ENCODE data around the gene ZFAND2B.
A peak's percentile ranks its signal among the peaks of the same experiment; 100 is the strongest.

Gene ZFAND2B

GRCh38 chr2:219206328-219207133, at the start of gene ZFAND2B:
TSS of gene ZFAND2B (plus strand) at chr2:219206782. CDS start at chr2:219206988, 206 bp downstream.
- DNase-seq (ENCODE audit: insufficient read length, low spot score) (peak; percentile 96), FAIRE-seq (peak; percentile 69)

- FAIRE-seq (no peak), DNase-seq (ENCODE audit: insufficient read length, low spot score) (no peak)
These were observed 49.2 kb upstream of the ZFAND2B start for GRCh38 chr2:219157396-219157795.

GRCh38 chr2:219158025-219158424, 48.6 kb upstream of the ZFAND2B start:
- no peak for FAIRE-seq
- DNase-seq (ENCODE audit: insufficient read length, low spot score): no peak

- FAIRE-seq: no peak
- no peak for DNase-seq (ENCODE audit: insufficient read length, low spot score)
These were observed 48.0 kb upstream of the ZFAND2B start for GRCh38 chr2:219158586-219158985.

- FAIRE-seq (no peak), DNase-seq (ENCODE audit: insufficient read length, low spot score) (no peak)
These were observed 46.8 kb upstream of the ZFAND2B start for GRCh38 chr2:219159771-219160185.

- FAIRE-seq: no peak
- DNase-seq (ENCODE audit: insufficient read length, low spot score): peak; percentile 91
These were observed 46.2 kb upstream of the ZFAND2B start, which contains the start of gene NHEJ1 for GRCh38 chr2:219160186-219161017. TSS of gene NHEJ1 (minus strand) at chr2:219160815. CDS start at chr2:219158362, 2,453 bp downstream.

GRCh38 chr2:219161097-219161496, 45.5 kb upstream of the ZFAND2B start:
- DNase-seq (ENCODE audit: insufficient read length, low spot score) (no peak), FAIRE-seq (no peak)

- no peak for DNase-seq (ENCODE audit: insufficient read length, low spot score)
- FAIRE-seq: no peak
These were observed 43.4 kb upstream of the ZFAND2B start for GRCh38 chr2:219163156-219163555.

- FAIRE-seq: no peak
These were observed 41.3 kb upstream of the ZFAND2B start for GRCh38 chr2:219165058-219165911.

GRCh38 chr2:219167997-219168396, 38.6 kb upstream of the ZFAND2B start:
- DNase-seq (ENCODE audit: insufficient read length, low spot score): no peak
- no peak for FAIRE-seq

More at GRCh38 chr2:219165058-219165911, 41.3 kb upstream of the ZFAND2B start:
- DNase-seq (ENCODE audit: insufficient read length, low spot score): no peak

- no peak for DNase-seq (ENCODE audit: insufficient read length, low spot score)
- no peak for FAIRE-seq
These were observed 38.1 kb upstream of the ZFAND2B start for GRCh38 chr2:219168526-219168925.

- DNase-seq (ENCODE audit: insufficient read length, low spot score) (no peak), FAIRE-seq (no peak)
These were observed 37.6 kb upstream of the ZFAND2B start for GRCh38 chr2:219168932-219169331.

GRCh38 chr2:219169930-219170654, 36.5 kb upstream of the ZFAND2B start, which contains the start of gene SLC23A3:
TSS of gene SLC23A3 (minus strand) at chr2:219170029. CDS start at chr2:219169984, 45 bp downstream.
- DNase-seq (ENCODE audit: insufficient read length, low spot score): no peak
- no peak for FAIRE-seq

GRCh38 chr2:219171231-219171651, 35.3 kb upstream of the ZFAND2B start:
- peak; percentile 20 for FAIRE-seq
- peak; percentile 65 for DNase-seq (ENCODE audit: insufficient read length, low spot score)

- FAIRE-seq: no peak
- no peak for DNase-seq (ENCODE audit: insufficient read length, low spot score)
These were observed 34.1 kb upstream of the ZFAND2B start for GRCh38 chr2:219172231-219173154.

- FAIRE-seq: no peak
- no peak for DNase-seq (ENCODE audit: insufficient read length, low spot score)
These were observed 33.4 kb upstream of the ZFAND2B start for GRCh38 chr2:219173176-219173575.

GRCh38 chr2:219174146-219174545, 32.4 kb upstream of the ZFAND2B start:
- DNase-seq (ENCODE audit: insufficient read length, low spot score): no peak
- no peak for FAIRE-seq

GRCh38 chr2:219174801-219175200, 31.8 kb upstream of the ZFAND2B start:
- FAIRE-seq (no peak), DNase-seq (ENCODE audit: insufficient read length, low spot score) (no peak)

GRCh38 chr2:219175486-219175885, 31.1 kb upstream of the ZFAND2B start:
- no peak for DNase-seq (ENCODE audit: insufficient read length, low spot score)
- no peak for FAIRE-seq

Data from HTR-8/SVneo (cell line).